GM21423 (cell line): Measurements from ENCODE around the gene CDK19.
"Not testable (repeated sequence)": the region's sequence is repeated elsewhere in the genome, so short reads cannot be mapped to it uniquely, and the experiment has no call there.

Experiments
- ATAC-seq: cut with Tn5 transposase; IDR thresholded peaks from one replicate; pipeline ENCODE4 v1.9.1; 2021; ENCODE audit warnings: mild to moderate bottlenecking, moderate library complexity; ENCODE audit not compliant: unreplicated experiment

Gene CDK19

DNA sequence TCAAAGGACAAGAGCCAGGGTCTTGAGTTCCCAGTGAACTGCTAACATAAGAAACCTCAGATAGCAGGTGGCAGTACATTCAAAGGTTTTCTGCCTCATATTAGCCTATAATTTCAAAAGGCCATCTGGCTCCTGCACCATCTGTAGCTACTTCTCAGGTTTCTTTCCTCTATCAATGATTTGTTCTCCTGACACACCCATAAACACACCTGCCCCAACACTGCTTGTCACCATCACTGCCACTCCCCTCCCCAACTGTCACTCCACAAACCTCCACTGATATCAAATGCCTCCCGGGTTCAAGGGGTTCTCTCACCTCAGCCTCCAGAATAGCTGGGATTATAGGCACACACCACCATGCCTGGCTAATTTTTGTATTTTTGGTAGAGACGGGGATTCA is 186.1 kb downstream of the CDK19 start:
- ATAC-seq = no peak

DNA sequence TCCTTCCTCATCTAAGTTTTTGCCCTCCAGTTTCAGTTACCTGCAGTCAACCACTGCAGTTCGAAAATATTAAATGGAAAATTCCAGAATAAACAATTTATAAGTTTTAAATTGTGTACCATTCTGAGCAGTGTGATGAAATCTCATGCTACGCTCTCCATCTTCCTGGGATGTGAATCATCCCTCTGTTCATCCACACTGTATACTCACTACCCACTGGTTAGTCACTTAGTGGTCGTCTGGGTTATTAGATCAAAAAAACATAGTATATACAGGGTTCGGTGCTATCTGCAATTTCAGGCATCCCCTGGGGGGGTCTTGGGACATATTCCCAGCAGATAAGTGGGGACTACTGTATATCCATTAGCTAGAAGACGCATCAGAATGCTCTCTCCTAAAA is 186.9 kb downstream of the CDK19 start:
- ATAC-seq = no peak

DNA sequence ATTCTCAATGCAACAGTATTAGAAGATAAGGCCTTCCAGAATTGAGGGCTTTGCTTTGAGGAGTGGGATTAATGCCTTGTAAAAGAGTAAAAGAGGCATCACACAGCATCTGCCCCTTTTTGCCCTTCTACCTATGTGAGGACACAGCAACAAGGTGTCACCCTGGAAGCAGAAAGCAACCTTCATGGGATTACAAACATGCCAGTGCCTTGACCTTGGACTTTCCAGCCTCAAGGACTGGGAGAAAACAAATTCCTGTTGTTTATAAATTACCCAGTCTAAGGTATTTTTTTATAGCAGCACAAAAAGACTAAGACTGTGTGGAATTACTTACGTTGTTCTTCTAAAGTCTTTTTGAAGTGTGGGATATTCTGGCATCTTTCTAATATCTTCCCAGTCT is 188.8 kb downstream of the CDK19 start:
- no peak for ATAC-seq

DNA sequence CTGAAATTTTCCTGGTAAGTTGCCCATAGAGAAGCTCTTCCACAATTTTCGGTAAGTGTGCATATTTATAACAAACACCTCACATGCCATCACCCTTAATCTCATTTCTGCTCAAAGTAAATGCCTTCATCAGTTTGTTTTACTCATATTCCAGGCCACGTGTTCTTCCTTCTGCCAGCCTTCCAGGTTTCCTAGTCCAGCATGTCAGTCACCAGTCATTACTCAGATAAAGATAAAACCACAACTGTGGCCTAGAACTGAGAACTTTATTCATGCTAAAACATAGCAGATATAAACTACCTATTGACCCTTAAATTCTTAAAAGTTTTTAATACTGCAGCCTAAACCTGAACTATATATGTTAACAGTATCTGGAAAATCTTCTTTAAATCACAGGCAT is 189.4 kb downstream of the CDK19 start:
- no peak for ATAC-seq

DNA sequence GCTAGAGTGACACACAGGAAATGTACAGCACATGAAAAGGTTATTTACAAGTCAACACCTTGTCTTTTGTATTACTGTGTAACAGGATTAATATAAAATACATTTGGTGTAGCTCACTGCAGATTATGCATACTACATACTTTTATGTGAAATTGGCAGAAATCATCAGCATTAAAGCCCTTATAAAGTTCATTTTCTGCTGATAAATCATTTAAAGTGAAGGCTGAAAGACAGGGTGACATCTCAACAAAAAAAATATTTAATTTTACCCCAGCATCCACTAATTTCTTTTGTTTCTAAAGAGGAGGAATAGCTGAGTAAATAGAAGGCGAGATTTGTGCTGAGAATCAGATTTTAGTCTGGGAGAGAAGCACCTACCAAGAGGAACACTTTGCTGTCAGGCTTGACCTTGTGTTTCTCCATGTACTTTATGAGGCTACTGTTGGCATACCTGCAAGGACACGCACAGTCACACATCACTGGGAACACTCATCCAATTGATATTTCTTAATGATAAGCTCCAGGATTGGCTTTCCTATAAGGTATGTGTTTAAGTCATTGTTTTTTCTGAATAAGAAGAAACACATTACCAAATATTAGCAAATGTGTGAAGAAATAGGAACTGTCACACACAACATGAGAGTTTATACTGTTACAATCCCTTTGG is 192.2 kb downstream of the CDK19 start:
- ATAC-seq = no peak

DNA sequence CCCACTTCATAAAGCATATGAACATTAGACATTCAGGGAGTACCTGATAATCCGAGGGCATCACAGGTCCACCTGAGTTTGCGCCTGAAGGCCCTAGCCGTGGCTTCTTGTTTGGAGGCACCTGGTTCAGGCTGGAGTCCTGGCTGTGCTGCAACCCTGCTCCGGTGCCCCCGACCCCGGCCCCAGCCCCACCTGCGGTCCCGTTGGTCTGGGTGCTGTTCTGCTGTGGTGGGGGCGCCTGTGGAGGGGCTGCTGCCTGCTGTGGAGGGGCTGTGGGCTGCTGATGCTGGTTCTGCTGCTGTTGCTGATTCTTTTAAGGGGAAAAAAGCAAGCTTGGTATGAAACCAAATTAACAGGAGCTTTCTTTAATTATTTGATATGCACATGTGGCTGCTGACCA is 194.2 kb downstream of the CDK19 start:
- ATAC-seq = no peak

DNA sequence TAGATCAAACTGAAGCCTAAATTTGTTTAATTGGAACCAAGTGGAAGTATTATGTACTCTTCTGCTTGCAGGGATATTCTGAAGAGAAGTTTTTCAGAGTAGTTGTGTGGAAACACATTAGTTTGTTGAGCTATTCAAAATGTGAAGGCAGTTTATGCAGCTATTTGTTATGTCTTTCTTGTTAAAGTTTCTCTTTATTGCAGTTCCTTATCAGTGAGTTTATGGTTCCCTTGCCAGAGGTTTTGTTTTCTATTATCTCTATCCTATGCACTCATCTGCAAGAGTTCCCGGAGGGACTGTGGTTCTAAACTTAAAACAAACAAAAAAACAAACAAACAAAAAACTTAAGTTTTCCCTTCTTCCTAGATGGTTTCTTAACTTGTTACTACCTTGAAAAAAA is 195.2 kb downstream of the CDK19 start:
- no peak for ATAC-seq

DNA sequence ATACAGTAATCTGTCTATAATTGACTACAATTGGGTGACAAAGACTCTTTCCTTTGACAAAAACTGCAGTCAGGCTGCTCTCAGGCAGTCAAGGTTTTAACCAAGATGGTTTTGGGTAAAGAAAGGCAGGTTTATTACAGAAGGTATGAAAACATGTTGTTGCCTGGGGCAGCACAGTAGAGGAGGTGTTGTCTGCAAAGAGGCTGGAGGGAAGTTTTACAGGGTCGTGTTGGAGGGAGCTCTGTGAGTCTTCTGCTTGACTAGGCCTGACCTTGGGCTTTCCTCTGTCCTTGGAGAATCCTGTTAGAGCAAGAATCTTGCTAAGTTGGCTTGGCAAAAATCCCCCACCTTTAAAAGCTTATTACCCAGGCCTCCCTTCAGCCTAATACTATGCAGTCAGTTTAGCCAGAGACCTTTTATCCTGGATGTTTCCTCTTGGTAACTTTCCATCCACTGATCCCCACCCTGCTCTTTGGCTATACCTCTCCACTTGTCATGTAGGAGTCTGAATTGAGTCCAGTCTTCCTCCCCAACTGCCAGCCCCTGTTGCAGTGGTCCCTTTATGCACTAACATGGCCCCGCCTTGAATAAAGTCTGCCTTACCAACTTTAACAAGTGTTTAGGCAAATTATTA is 195.9 kb downstream of the CDK19 start:
- ATAC-seq = no peak

DNA sequence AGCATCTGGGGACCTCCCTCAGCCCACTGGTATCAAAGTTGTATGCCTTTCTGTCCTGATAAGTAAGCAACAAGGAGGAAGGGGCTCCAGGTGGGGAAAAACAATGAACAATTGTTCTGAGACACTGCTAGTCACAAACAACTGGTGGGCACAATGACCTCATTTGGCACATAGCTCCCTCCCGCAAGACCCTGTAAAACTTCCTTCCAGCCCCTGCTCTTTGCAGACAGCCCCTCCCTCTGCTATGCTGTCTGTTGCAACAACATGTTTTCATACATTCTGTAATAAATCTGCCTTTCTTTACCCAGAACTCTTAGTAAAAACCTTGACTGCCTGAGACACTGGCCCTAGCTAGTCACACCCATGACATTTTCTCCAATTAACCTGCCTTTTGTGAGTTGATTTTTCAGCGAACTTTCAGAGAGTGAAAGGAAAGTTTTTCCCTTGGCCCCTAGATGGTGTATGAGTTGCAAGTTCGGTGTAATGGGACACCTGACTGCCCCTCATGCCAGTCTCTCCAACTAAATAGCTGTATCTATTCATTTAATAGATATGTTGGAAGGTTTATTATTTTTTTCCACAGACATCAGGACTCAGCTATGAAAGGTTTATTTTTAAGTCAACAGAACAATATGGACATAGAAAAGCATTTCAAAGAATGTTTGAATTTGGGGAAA is 196.5 kb downstream of the CDK19 start:
- ATAC-seq = no peak

DNA sequence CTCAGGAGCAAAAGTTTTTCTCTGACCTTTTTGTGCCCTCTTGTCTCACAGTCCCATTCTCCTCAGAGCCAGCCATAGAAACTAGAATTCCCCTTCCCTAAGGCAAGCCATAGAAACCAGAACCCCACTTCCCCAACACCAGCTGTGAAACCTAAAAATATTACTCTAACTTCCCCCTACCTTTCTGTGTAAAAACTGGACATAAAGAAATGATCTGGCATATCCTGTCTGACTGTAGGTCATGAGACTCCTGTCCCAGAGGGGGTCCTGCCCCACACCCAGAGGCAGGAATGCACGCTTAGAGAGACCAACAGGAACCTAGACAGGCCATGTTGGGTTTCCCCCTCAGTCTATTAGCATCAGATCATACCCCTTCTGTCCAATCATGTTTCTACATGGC is 198.2 kb downstream of the CDK19 start:
- peak; percentile 80 for ATAC-seq

DNA sequence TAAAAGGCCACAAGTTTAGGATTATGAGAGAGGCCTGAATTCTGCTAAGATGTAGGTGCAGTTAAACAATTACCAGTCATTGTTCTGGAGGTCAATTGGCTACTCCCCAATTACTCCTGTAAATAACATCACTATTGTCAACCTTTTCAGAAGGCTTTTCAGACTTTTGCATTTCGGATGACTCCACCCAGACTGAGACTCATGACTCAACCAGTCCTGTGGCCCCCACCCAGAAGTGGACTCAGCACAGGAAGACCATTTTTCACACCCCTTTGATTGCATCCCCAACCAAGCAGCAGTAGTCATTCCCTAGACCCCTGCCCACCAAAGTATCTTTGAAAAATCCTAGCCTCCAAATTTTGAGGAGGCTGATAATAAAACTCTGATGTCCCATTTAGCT is 199.5 kb downstream of the CDK19 start:
- ATAC-seq = no peak

DNA sequence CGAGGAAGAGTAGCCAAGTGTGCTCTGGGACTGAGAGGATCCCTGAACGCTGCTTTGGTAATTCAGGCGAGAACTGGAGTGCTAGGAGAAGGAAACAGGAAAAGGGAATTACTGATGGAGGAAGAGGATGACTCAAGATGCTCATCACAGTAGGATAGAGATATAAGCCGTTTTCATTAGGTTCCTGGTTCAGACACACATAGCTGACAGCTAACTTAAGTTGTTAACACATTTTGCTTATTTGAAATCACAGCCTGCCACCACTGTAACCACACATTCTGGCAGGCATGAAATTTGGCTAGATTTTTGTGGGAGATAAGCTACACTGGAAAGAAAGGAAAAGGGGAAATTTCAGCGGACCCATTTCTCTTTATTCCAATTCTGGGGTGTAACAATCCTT is 200.7 kb downstream of the CDK19 start:
- no peak for ATAC-seq

DNA sequence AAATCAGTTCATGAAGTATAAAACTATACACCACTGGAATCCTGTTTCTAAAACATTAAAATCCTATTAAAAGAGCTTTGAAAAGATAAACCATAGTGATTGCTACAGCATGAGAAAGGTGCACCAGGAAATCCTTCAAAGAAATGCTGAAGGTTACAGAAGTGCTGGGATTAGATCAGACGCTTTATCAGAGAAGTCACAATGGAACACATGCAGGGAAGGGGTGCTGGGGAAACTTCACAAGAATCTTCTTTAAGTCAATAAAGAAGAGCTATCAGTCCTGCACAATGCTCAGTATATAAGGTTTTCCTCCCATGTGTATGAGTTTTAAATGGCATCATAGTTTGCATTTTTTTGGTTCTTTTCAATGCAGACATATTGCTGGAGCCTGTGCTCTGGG is 201.2 kb downstream of the CDK19 start:
- no peak for ATAC-seq

DNA sequence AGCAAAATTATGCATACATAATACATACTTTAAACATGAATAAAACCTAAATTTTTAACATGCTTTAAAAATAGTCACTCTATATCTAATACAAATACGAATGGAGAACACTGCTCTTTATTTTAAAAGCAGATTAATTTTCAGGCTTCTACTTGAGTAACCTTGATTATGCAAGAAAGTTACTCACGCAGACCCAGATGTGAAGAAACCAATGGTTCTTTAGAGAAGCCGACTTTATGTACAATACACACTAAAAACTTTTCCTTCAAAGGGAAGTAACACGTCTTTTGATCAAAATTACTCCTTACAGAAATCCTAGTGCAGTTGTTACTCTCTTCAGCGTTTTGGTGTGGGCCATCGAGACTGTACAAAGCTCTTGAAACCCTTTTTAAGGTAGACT is 201.9 kb downstream of the CDK19 start:
- ATAC-seq = no peak

DNA sequence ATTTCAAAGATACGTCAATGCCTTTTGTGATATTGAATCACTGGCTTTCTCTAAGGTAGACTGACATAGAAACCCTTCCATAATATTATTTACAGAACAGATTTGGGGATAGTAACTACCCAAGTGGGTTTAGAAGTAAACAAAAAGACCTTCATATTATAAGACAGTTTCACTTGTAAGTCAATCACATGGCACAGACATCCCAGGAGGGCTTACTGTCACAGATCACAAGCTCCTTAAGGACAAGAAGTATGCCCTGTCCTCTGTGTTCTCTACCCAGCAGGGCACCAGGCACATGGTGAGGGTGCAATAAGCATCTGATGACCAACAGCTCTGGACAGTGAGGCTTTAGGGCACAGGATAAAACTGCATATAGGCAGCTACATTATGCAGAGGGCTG is 203.0 kb downstream of the CDK19 start:
- no peak for ATAC-seq

DNA sequence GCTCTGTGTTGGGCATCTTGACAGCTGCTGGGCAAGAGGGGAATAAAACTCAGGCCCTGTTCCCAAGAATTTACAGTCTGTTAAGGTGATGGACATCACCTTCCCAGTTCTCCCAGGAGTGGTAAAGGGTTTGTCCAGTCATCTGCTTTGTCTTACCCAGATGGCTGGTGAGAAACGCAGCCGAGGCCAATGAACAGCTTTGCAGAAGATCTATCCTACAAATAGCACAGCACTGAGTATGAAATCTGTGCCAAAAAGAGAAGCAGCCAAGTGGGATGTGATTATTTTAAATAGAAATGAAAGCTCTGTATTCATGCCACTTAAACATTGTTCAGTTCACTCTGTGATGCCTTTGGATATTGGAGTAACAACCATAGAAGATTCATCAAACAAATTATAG is 206.2 kb downstream of the CDK19 start:
- no peak for ATAC-seq

DNA sequence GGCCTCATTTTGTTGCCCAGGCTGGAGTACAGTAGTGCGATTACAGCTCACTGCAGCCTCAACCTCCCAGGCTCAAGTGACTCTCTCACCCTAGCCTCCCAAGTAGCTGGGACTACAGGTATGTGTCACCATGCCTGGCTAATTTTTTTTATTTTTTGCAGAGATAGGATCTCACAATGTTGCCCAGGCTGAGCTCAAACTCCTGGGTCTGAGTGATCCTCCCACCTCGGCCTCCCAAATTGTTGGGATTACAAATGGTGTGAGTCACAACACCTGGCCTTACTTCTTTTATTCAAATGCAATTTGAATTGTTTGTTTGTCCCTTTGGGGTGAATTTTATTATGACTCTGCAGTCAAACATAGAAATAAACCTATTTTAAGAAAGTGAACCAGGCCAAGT is 207.1 kb downstream of the CDK19 start:
- ATAC-seq = no peak

DNA sequence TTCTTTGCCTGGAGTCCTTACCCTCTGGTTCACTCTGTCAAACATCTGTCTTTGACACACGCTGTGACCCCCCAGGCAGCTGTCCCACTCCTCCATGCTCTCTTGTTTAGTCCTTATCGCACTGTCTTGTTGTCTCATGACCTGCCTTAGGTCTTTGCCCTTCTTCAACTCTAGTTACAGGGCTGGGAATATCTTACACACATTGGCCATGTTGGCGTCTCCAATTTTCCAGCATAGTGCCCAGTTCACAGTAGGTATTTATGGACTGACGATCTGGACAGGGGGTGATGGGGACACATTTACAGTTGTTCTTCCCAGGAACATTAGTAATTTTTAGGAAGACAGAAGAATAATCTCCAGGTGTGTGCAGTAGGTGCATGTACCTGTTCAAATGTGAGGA is 209.1 kb downstream of the CDK19 start:
- ATAC-seq = no peak

DNA sequence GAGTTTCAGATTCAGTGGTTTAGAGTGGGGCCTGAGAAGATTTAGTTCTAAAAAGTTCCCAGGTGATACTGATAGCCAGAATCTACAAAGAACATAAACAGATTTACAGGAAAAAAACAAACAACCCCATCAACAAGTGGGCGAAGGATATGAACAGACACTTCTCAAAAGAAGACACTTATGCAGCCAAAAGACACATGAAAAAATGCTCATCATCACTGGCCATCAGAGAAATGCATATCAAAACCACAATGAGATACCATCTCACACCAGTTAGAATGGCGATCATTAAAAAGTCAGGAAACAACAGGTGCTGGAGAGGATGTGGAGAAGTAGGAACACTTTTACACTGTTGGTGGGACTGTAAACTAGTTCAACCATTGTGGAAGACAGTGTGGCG is 214.6 kb downstream of the CDK19 start:
- ATAC-seq = not testable (repeated sequence)

DNA sequence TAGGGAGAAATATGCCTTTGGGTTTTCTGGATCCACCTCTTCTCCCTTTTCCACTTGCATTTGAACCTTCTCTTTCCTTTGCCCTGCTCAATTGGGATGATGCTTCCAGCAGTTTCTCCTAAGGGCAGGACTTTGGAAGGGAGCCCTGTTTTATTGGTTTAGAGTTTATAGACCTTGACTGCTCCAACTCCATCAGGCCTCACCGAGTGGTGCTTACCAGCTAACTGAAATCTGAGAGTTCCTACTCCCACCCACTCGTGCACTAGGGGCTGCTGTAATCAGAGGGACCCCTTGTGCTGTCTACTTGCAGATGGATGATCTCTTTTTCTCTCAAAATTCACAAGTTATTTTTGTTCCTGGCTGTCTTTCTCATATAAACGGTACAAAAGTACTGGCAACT is 217.5 kb downstream of the CDK19 start:
- ATAC-seq = no peak

DNA sequence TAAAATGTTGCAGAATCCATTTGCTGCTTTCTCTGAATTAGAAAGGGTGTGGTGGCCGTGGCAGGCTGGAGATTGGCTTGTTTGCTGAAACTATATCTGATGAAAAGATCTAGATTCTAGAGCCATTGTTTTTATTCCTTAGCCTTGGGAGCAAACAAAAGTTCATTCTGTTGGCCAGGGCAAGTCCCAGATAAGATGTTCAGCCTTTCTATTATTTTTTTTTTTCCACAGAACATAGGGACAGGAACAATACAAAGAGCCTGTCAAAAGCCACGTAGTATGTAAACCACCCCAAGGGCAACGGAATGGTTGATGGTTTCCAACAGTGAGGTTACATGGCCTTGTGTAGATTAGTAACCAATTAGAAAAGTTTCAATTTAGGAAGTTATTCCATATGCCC is 218.9 kb downstream of the CDK19 start:
- no peak for ATAC-seq

DNA sequence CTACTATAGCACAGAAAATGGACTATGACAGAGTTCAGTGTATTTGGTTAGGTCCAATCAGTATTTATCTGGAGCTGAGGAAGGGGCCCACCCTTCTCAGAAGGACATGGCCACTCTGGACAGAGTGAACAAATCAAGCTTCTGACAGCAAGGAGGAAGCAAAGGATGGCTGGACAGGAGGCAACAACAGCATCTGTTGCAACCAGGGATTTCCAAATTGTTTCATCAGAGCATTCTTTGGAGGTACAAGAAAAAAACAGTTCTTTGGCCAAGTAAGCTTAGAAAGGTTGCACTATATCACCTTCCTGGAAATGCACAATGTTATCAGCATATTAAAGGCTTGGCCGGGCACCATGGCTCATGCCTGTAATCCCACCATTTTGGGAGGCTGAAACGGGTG is 220.2 kb downstream of the CDK19 start:
- ATAC-seq = no peak

DNA sequence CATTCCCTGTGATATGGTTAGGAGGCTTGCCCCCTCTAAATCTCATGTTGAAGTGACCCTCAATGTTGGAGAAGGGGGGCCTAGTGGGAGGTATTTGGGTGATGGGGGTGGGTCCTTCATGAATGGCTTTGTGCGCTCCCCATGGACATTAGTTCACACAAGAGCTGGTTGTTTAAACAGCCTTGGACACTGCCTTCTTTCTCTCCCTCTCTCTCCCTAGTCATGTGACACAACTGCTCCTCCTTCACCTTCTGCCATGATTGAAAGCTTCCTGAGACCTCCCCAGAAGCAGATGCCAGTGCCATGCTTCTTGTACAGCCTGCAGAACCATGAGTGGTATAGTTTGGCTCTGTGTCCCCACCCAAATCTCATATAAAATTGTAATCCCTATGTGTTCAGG is 221.6 kb downstream of the CDK19 start:
- ATAC-seq = no peak
